Neural cell (in vitro differentiated cells): Measurements from ENCODE around the gene PODXL2. TPM values are rescaled to one million over a fixed set of nuclear protein-coding genes. Genes with fewer than 3 reads are reported as not detected.

Experiments
- H2AFZ ChIP-seq: fragments of 200-600, 300-800 bp; sonication (generic), shearing (Covaris generic); 2 replicates; pipeline ENCODE4 v1.6.0; 2014; ENCODE audit warnings: low read depth, mild to moderate bottlenecking, antibody characterized with exemption, low read length, moderate library complexity
- H3F3A ChIP-seq: fragments of 200-600 bp; shearing (Covaris generic); 2 replicates; pipeline ENCODE4 v1.6.1; 2016; ENCODE audit warnings: mild to moderate bottlenecking, moderate library complexity, mixed read lengths, antibody characterized with exemption, low read length; ENCODE audit not compliant: insufficient read depth, poor library complexity, severe bottlenecking
- H3K27ac ChIP-seq: fragments of 200-600, 300-800 bp; sonication (generic), shearing (Covaris generic); 2 replicates; pipeline ENCODE4 v1.5.1; 2014; ENCODE audit warnings: mild to moderate bottlenecking, low read length, moderate library complexity
- H3K27me3 ChIP-seq: fragments of 300-800, 200-600 bp; sonication (generic), shearing (Covaris generic); 2 replicates; pipeline ENCODE4 v1.6.0; 2014; ENCODE audit warnings: mild to moderate bottlenecking, low read depth, low read length, moderate library complexity; ENCODE audit not compliant: insufficient read depth
- H3K36me3 ChIP-seq: fragments of 300-800, 200-600 bp; sonication (generic), shearing (Covaris generic); 2 replicates; pipeline ENCODE4 v1.5.1; 2014; ENCODE audit warnings: mild to moderate bottlenecking, antibody characterized with exemption, low read length, moderate library complexity; ENCODE audit not compliant: insufficient read depth
- H3K4me2 ChIP-seq: fragments of 300-800, 200-600 bp; sonication (generic), shearing (Covaris generic); 2 replicates; pipeline ENCODE4 v1.6.0; 2014; ENCODE audit warnings: mild to moderate bottlenecking, low read length
- H3K4me3 ChIP-seq: fragments of 300-800, 200-600 bp; sonication (generic), shearing (Covaris generic); 2 replicates; pipeline ENCODE4 v1.5.1; 2014; ENCODE audit warnings: mild to moderate bottlenecking, low read length, moderate library complexity
- H3K79me2 ChIP-seq: fragments of 200-600 bp; shearing (Covaris generic); replicated peaks from 2 replicates; pipeline ENCODE4 v1.6.0; 2014; ENCODE audit warnings: mild to moderate bottlenecking, low read length, moderate library complexity; ENCODE audit not compliant: insufficient read depth
- H3K9ac ChIP-seq: fragments of 300-800, 200-600 bp; sonication (generic), shearing (Covaris generic); 2 replicates; pipeline ENCODE4 v1.6.1; 2016; ENCODE audit warnings: mild to moderate bottlenecking, low read length, mixed read lengths
- H3K9me2 ChIP-seq: fragments of 200-600 bp; shearing (Covaris generic); 2 replicates; pipeline ENCODE4 v1.6.1; 2016; ENCODE audit warnings: mild to moderate bottlenecking, low read length, mixed read lengths; ENCODE audit not compliant: insufficient read depth
- H3K9me3 ChIP-seq: fragments of 200-600, 300-800 bp; sonication (generic), shearing (Covaris generic); 2 replicates; pipeline ENCODE4 v1.6.1; 2016; ENCODE audit warnings: mild to moderate bottlenecking, mixed run types, low read length, moderate library complexity, mixed read lengths
- H4K20me1 ChIP-seq: fragments of 200-600 bp; shearing (Covaris generic); 2 replicates; pipeline ENCODE4 v1.6.1; 2016; ENCODE audit warnings: mild to moderate bottlenecking, mixed run types; ENCODE audit not compliant: insufficient read depth
- CTCF ChIP-seq: fragments of 450-650 bp; IDR thresholded peaks from 2 replicates; pipeline ENCODE4 v1.5.1; 2014; ENCODE audit warnings: antibody characterized with exemption, mild to moderate bottlenecking, moderate library complexity; ENCODE audit not compliant: poor library complexity, severe bottlenecking
- EP300 ChIP-seq: fragments of 450-650 bp; conservative IDR thresholded peaks from 2 replicates; pipeline ENCODE4 v1.6.1; 2014; ENCODE audit warnings: antibody characterized with exemption, mild to moderate bottlenecking, moderate library complexity; ENCODE audit not compliant: poor library complexity, severe bottlenecking
- EZH2 ChIP-seq: fragments of 200-600, 300-800 bp; shearing (Covaris generic), sonication (generic); IDR thresholded peaks from 2 replicates; pipeline ENCODE4 v1.6.1; 2014; ENCODE audit warnings: antibody characterized with exemption, low read length, borderline replicate concordance, mild to moderate bottlenecking; ENCODE audit not compliant: insufficient read depth, poor library complexity, severe bottlenecking
- MXI1 ChIP-seq: fragments of 450-650 bp; conservative IDR thresholded peaks from 2 replicates; pipeline ENCODE4 v1.6.1; 2014; ENCODE audit warnings: antibody characterized with exemption, mild to moderate bottlenecking; ENCODE audit not compliant: poor library complexity, severe bottlenecking
- POLR2AphosphoS5 ChIP-seq: IDR thresholded peaks from 2 replicates; pipeline ENCODE4 v1.6.1; 2012
- RAD21 ChIP-seq: fragments of 450-650 bp; conservative IDR thresholded peaks from 2 replicates; pipeline ENCODE4 v1.6.1; 2014; ENCODE audit warnings: antibody characterized with exemption, mild to moderate bottlenecking, moderate library complexity
- REST ChIP-seq: IDR thresholded peaks from 2 replicates; pipeline ENCODE4 v1.6.1; 2012; ENCODE audit warnings: borderline replicate concordance
- SMC3 ChIP-seq: fragments of 450-650 bp; conservative IDR thresholded peaks from 2 replicates; pipeline ENCODE4 v1.6.1; 2014; ENCODE audit warnings: antibody characterized with exemption, mild to moderate bottlenecking, moderate library complexity; ENCODE audit not compliant: poor library complexity
- TAF1 ChIP-seq: IDR thresholded peaks from 2 replicates; pipeline ENCODE4 v1.6.1; 2012; ENCODE audit warnings: low read depth
- polyA plus RNA-seq: library from polyadenylated mRNA; depleted of rRNA; stranded (reverse); fragments of >200 nt; gene quantifications from 2 replicates; pipeline ENCODE4 v1.2.3, GENCODE V29; 2014

Gene PODXL2
- polyA plus RNA-seq, 1 donor from 2014 or later = 266 TPM

- no peaks in the 10 kb centered on the region for H4K20me1 ChIP-seq
- H3K4me3 ChIP-seq = no peak overlapping the region
- H3K9ac ChIP-seq = no peak overlapping the region
- no peaks in the 10 kb centered on the region for H3K9me3 ChIP-seq
- H3K79me2 ChIP-seq = no peaks in the 10 kb centered on the region
- no peaks in the 10 kb centered on the region for H3K9me2 ChIP-seq
- no peak overlapping the region for H2AFZ ChIP-seq
- TF ChIP-seq POLR2AphosphoS5 = no peak
- TF ChIP-seq SMC3 = no peak
- no peak for TF ChIP-seq EP300
- TF ChIP-seq CTCF = no peak
- no peak for TF ChIP-seq EZH2
- no peak for TF ChIP-seq RAD21
- no peak for TF ChIP-seq MXI1
- no peak for TF ChIP-seq TAF1
- TF ChIP-seq REST = no peak
- no peaks in the 10 kb centered on the region for H3K36me3 ChIP-seq
- no peaks in the 10 kb centered on the region for H3K27me3 ChIP-seq
- no peaks in the 10 kb centered on the region for H3F3A ChIP-seq
- no peak overlapping the region for H3K4me2 ChIP-seq
- H3K27ac ChIP-seq = no peak overlapping the region
These were observed 21.9 kb upstream of the PODXL2 start for GRCh38 chr3:127606981-127607595.

- Histone ChIP-seq H3K9me3 (no peaks in the 10 kb centered on the region), H4K20me1 (no peaks in the 10 kb centered on the region), H3K9ac (no peak overlapping the region), H3K4me2 (no peak overlapping the region), H2AFZ (no peak overlapping the region), H3K9me2 (no peaks in the 10 kb centered on the region), H3F3A (no peaks in the 10 kb centered on the region), H3K36me3 (no peaks in the 10 kb centered on the region), H3K27ac (no peak overlapping the region), H3K27me3 (no peaks in the 10 kb centered on the region), H3K79me2 (no peaks in the 10 kb centered on the region), H3K4me3 (no peak overlapping the region)
- TF ChIP-seq MXI1 = no peak
- no peak for TF ChIP-seq EZH2
- no peak for TF ChIP-seq TAF1
- TF ChIP-seq SMC3 = no peak
- TF ChIP-seq CTCF = no peak
- no peak for TF ChIP-seq EP300
- no peak for TF ChIP-seq REST
- no peak for TF ChIP-seq RAD21
- TF ChIP-seq POLR2AphosphoS5 = no peak
These were observed 21.2 kb upstream of the PODXL2 start for GRCh38 chr3:127607675-127608361.
